ENCODE data around the gene DENND6B.

DENND6B gene

DNA sequence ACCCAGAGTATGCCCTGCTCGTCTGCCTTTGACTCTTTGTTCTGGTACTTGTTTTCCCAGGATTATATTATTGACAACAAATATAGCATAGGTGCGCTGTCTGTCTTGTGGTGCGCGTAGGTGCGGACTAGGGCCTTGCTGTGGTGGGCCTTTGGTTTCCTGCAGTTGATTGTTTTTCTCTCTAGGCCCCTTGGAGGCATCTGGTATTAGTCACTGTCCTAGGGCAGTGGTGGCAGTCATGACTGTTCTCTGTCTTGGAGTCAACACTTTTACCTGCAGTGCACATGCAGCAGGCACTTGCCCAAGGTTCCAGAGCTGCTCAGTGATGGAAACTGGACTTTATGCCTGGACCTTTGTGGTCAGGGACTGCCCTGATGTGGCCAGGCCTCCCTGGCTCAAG is 34.9 kb upstream of the DENND6B start:
- TF ChIP-seq GLIS3 (CRISPR knock-in tag; IDR thresholded peaks at IDR 0.05) = no peak
- TF ChIP-seq CSDC2 (CRISPR knock-in tag; IDR thresholded peaks at IDR 0.05) = no peak
- no peak for TF ChIP-seq ARNTL (CRISPR knock-in tag; IDR thresholded peaks at IDR 0.05; ENCODE audit: borderline replicate concordance, low read depth)
- TF ChIP-seq ZC3H10 (CRISPR knock-in tag; IDR thresholded peaks at IDR 0.05) = no peak
- TF ChIP-seq ZNF70 (CRISPR knock-in tag; IDR thresholded peaks at IDR 0.05) = no peak
- no peak for TF ChIP-seq CREB5 (CRISPR knock-in tag; IDR thresholded peaks at IDR 0.05; ENCODE audit: low read depth)
- no peak for TF ChIP-seq TOX (CRISPR knock-in tag; IDR thresholded peaks at IDR 0.05; ENCODE audit: borderline replicate concordance)
- no peak for TF ChIP-seq OSR1 (CRISPR knock-in tag; IDR thresholded peaks at IDR 0.05)
- TF ChIP-seq SNAI2 (CRISPR knock-in tag; IDR thresholded peaks at IDR 0.05) = no peak
- TF ChIP-seq POU6F1 (CRISPR knock-in tag; IDR thresholded peaks at IDR 0.05; ENCODE audit: borderline replicate concordance, low read depth) = no peak
- no peak for TF ChIP-seq ZNF565 (CRISPR knock-in tag; conservative IDR thresholded peaks at IDR 0.05; ENCODE audit: low read depth)
- TF ChIP-seq, protein P1, sequence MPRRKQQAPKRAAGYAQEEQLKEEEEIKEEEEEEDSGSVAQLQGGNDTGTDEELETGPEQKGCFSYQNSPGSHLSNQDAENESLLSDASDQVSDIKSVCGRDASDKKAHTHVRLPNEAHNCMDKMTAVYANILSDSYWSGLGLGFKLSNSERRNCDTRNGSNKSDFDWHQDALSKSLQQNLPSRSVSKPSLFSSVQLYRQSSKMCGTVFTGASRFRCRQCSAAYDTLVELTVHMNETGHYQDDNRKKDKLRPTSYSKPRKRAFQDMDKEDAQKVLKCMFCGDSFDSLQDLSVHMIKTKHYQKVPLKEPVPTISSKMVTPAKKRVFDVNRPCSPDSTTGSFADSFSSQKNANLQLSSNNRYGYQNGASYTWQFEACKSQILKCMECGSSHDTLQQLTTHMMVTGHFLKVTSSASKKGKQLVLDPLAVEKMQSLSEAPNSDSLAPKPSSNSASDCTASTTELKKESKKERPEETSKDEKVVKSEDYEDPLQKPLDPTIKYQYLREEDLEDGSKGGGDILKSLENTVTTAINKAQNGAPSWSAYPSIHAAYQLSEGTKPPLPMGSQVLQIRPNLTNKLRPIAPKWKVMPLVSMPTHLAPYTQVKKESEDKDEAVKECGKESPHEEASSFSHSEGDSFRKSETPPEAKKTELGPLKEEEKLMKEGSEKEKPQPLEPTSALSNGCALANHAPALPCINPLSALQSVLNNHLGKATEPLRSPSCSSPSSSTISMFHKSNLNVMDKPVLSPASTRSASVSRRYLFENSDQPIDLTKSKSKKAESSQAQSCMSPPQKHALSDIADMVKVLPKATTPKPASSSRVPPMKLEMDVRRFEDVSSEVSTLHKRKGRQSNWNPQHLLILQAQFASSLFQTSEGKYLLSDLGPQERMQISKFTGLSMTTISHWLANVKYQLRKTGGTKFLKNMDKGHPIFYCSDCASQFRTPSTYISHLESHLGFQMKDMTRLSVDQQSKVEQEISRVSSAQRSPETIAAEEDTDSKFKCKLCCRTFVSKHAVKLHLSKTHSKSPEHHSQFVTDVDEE (CRISPR knock-in tag; IDR thresholded peaks at IDR 0.05) = no peak
- ATAC-seq = no peak

GRCh38 chr22:50361222-50361621 is 34.4 kb upstream of the DENND6B start:
- TF ChIP-seq ESRRG (CRISPR knock-in tag; IDR thresholded peaks at IDR 0.05) = no peak
- TF ChIP-seq ZFP3 (CRISPR knock-in tag; IDR thresholded peaks at IDR 0.05) = no peak
- TF ChIP-seq RARB (CRISPR knock-in tag; IDR thresholded peaks at IDR 0.05) = no peak
- no peak for TF ChIP-seq ZNF8 (CRISPR knock-in tag; IDR thresholded peaks at IDR 0.05)
- TF ChIP-seq ZFP30 (CRISPR knock-in tag; IDR thresholded peaks at IDR 0.05) = no peak
- TF ChIP-seq ZNF70 (CRISPR knock-in tag; IDR thresholded peaks at IDR 0.05) = no peak
- no peak for TF ChIP-seq OSR1 (CRISPR knock-in tag; IDR thresholded peaks at IDR 0.05)
- TF ChIP-seq TOX (CRISPR knock-in tag; IDR thresholded peaks at IDR 0.05; ENCODE audit: borderline replicate concordance) = no peak
- TF ChIP-seq CSDC2 (CRISPR knock-in tag; IDR thresholded peaks at IDR 0.05) = no peak
- TF ChIP-seq GLIS3 (CRISPR knock-in tag; IDR thresholded peaks at IDR 0.05) = no peak
- no peak for TF ChIP-seq ISL1 (CRISPR knock-in tag; IDR thresholded peaks at IDR 0.05)
- no peak for TF ChIP-seq CREB5 (CRISPR knock-in tag; IDR thresholded peaks at IDR 0.05; ENCODE audit: low read depth)
- TF ChIP-seq SNAI2 (CRISPR knock-in tag; IDR thresholded peaks at IDR 0.05) = no peak
- TF ChIP-seq POU6F1 (CRISPR knock-in tag; IDR thresholded peaks at IDR 0.05; ENCODE audit: borderline replicate concordance, low read depth) = no peak
- no peak for TF ChIP-seq ARNTL (CRISPR knock-in tag; IDR thresholded peaks at IDR 0.05; ENCODE audit: borderline replicate concordance, low read depth)
- TF ChIP-seq CSRNP3 (CRISPR knock-in tag; IDR thresholded peaks at IDR 0.05) = no peak
- no peak for TF ChIP-seq TCF4 (CRISPR knock-in tag; IDR thresholded peaks at IDR 0.05; ENCODE audit: borderline replicate concordance)
- TF ChIP-seq, protein P2, sequence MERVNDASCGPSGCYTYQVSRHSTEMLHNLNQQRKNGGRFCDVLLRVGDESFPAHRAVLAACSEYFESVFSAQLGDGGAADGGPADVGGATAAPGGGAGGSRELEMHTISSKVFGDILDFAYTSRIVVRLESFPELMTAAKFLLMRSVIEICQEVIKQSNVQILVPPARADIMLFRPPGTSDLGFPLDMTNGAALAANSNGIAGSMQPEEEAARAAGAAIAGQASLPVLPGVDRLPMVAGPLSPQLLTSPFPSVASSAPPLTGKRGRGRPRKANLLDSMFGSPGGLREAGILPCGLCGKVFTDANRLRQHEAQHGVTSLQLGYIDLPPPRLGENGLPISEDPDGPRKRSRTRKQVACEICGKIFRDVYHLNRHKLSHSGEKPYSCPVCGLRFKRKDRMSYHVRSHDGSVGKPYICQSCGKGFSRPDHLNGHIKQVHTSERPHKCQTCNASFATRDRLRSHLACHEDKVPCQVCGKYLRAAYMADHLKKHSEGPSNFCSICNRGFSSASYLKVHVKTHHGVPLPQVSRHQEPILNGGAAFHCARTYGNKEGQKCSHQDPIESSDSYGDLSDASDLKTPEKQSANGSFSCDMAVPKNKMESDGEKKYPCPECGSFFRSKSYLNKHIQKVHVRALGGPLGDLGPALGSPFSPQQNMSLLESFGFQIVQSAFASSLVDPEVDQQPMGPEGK (CRISPR knock-in tag; IDR thresholded peaks at IDR 0.05; ENCODE audit: borderline replicate concordance) = no peak
- no peak for ATAC-seq
